Ishikawa (cell line): ENCODE measurements around the gene PPOX.

ENCODE experiments used
- CEBPB ChIP-seq: IDR thresholded peaks from 2 replicates; pipeline ENCODE4 v1.6.1; 2012
- CREB1 ChIP-seq: IDR thresholded peaks from 2 replicates; pipeline ENCODE4 v1.6.1; 2012; ENCODE audit warnings: low read depth
- EGR1 ChIP-seq: IDR thresholded peaks from 2 replicates; pipeline ENCODE4 v1.6.1; 2012
- EP300 ChIP-seq: IDR thresholded peaks from 2 replicates; pipeline ENCODE4 v1.6.1; 2012; ENCODE audit warnings: borderline replicate concordance
- FOXM1 ChIP-seq: IDR thresholded peaks from 2 replicates; pipeline ENCODE4 v1.6.1; 2012; ENCODE audit warnings: low read depth, borderline replicate concordance
- NFIC ChIP-seq: IDR thresholded peaks from 2 replicates; pipeline ENCODE4 v1.6.1; 2012
- RAD21 ChIP-seq: IDR thresholded peaks from 2 replicates; pipeline ENCODE4 v1.6.1; 2012; ENCODE audit warnings: low read depth
- TAF1 ChIP-seq: IDR thresholded peaks from 2 replicates; pipeline ENCODE4 v1.6.1; 2012; ENCODE audit warnings: low read depth, mild to moderate bottlenecking
- TCF12 ChIP-seq: IDR thresholded peaks from 2 replicates; pipeline ENCODE4 v1.6.1; 2012; ENCODE audit warnings: low read depth
- TEAD4 ChIP-seq: IDR thresholded peaks from 2 replicates; pipeline ENCODE4 v1.6.1; 2012
- YY1 ChIP-seq: IDR thresholded peaks from 2 replicates; pipeline ENCODE4 v1.6.1; 2012; ENCODE audit warnings: low read depth

The PPOX gene

DNA sequence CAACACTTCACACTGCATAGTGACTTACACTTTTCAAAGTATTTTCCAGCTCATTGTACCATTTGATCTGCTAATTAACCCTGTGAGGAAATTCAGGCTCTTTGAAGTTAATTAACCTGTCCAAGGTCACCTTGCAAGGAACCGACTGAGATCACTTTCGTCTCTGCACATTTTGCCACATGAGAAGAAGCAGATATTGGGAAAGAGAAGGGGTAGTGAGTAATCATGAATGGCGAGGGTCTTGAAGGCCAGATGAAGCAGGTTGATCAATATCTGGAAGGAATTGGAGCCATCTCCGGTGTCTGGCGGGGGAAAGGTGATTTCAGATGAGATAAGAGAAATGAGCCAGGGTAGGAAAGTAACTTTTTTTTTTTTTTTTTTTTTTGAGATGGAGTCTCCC, 53.8 kb downstream of the PPOX start:
- TF ChIP-seq TCF12 (no peak), NFIC (no peak), CEBPB (no peak), CREB1 (no peak), TEAD4 (no peak), EGR1 (no peak), TAF1 (no peak), FOXM1 (no peak), RAD21 (no peak), YY1 (no peak), EP300 (no peak)
